Measurements from ENCODE around the gene SLC22A1.
A peak's percentile ranks its signal among the peaks of the same experiment; 100 is the strongest.
"Not testable (repeated sequence)": the region's sequence is repeated elsewhere in the genome, so short reads cannot be mapped to it uniquely, and the experiment has no call there.

SLC22A1 gene

GRCh38 chr6:160163425-160163824 lies 41.8 kb downstream of the SLC22A1 start:
- no peak overlapping the region for H3K9ac ChIP-seq (ENCODE audit: low read depth, low read length)
- H3K27ac ChIP-seq (ENCODE audit: low read depth, low read length): no peak overlapping the region
- H3K4me1 ChIP-seq (ENCODE audit: insufficient read depth, low read length): peaks cover 7% of the 10 kb centered on the region
- no peak overlapping the region for H3K4me3 ChIP-seq (ENCODE audit: low read length)
- WGBS: 85% methylated on average over 8 of the region's 8 CpGs
- H3K27me3 ChIP-seq (ENCODE audit: insufficient read depth, low read length): no peaks in the 10 kb centered on the region
- no peaks in the 10 kb centered on the region for H3K9me3 ChIP-seq (ENCODE audit: insufficient read depth, low read depth, low read length)
- no peaks in the 10 kb centered on the region for H3K36me3 ChIP-seq (ENCODE audit: insufficient read depth, low read length)

GRCh38 chr6:160163912-160164311 lies 42.3 kb downstream of the SLC22A1 start:
- Histone ChIP-seq H3K27me3 (ENCODE audit: insufficient read depth, low read length) (no peaks in the 10 kb centered on the region), H3K4me1 (ENCODE audit: insufficient read depth, low read length) (peaks cover 7% of the 10 kb centered on the region), H3K9me3 (ENCODE audit: insufficient read depth, low read depth, low read length) (no peaks in the 10 kb centered on the region), H3K4me3 (ENCODE audit: low read length) (no peak overlapping the region), H3K27ac (ENCODE audit: low read depth, low read length) (no peak overlapping the region), H3K9ac (ENCODE audit: low read depth, low read length) (no peak overlapping the region), H3K36me3 (ENCODE audit: insufficient read depth, low read length) (no peaks in the 10 kb centered on the region)
- WGBS: over 99% methylated on average over 6 of the region's 7 CpGs

- WGBS: 85% methylated on average over 3 of the region's 3 CpGs
- not testable (repeated sequence) for H3K27ac ChIP-seq (ENCODE audit: low read depth, low read length); H3K4me1 ChIP-seq (ENCODE audit: insufficient read depth, low read length); H3K36me3 ChIP-seq (ENCODE audit: insufficient read depth, low read length); H3K4me3 ChIP-seq (ENCODE audit: low read length); H3K27me3 ChIP-seq (ENCODE audit: insufficient read depth, low read length); H3K9ac ChIP-seq (ENCODE audit: low read depth, low read length); H3K9me3 ChIP-seq (ENCODE audit: insufficient read depth, low read depth, low read length)
These were observed 44.3 kb downstream of the SLC22A1 start for GRCh38 chr6:160165928-160166327.

- Histone ChIP-seq H3K9ac (ENCODE audit: low read depth, low read length) (no peak overlapping the region), H3K4me1 (ENCODE audit: insufficient read depth, low read length) (no peaks in the 10 kb centered on the region), H3K4me3 (ENCODE audit: low read length) (no peak overlapping the region), H3K27me3 (ENCODE audit: insufficient read depth, low read length) (no peaks in the 10 kb centered on the region), H3K36me3 (ENCODE audit: insufficient read depth, low read length) (no peaks in the 10 kb centered on the region), H3K9me3 (ENCODE audit: insufficient read depth, low read depth, low read length) (no peaks in the 10 kb centered on the region), H3K27ac (ENCODE audit: low read depth, low read length) (no peak overlapping the region)
- 92% methylated on average over 7 of the region's 7 CpGs for WGBS
These were observed 46.2 kb downstream of the SLC22A1 start for GRCh38 chr6:160167604-160168399.

GRCh38 chr6:160170018-160170680 lies 48.5 kb downstream of the SLC22A1 start:
- WGBS: 93% methylated on average over 6 of the region's 6 CpGs
- H3K36me3 ChIP-seq (ENCODE audit: insufficient read depth, low read length): no peaks in the 10 kb centered on the region
- no peak overlapping the region for H3K4me3 ChIP-seq (ENCODE audit: low read length)
- H3K9me3 ChIP-seq (ENCODE audit: insufficient read depth, low read depth, low read length): no peaks in the 10 kb centered on the region
- no peak overlapping the region for H3K9ac ChIP-seq (ENCODE audit: low read depth, low read length)
- H3K27me3 ChIP-seq (ENCODE audit: insufficient read depth, low read length): no peaks in the 10 kb centered on the region
- no peak overlapping the region for H3K27ac ChIP-seq (ENCODE audit: low read depth, low read length)
- H3K4me1 ChIP-seq (ENCODE audit: insufficient read depth, low read length): peaks cover 11% of the 10 kb centered on the region; the same call in 1 of the 2 replicates

- WGBS: 94% methylated on average over 5 of the region's 5 CpGs
- H3K27ac ChIP-seq (ENCODE audit: low read depth, low read length): no peak overlapping the region
These were observed 51.1 kb downstream of the SLC22A1 start for GRCh38 chr6:160172704-160173103.

GRCh38 chr6:160173806-160174527 lies 52.4 kb downstream of the SLC22A1 start:
- Histone ChIP-seq H3K27ac (ENCODE audit: low read depth, low read length) (0 out of 2 replicates have a peak overlapping the region, but pooled peaks have one; percentile 13), H3K27me3 (ENCODE audit: insufficient read depth, low read length) (no peaks in the 10 kb centered on the region)
- WGBS: 76% methylated on average over 9 of the region's 9 CpGs

More at GRCh38 chr6:160172704-160173103, 51.1 kb downstream of the SLC22A1 start:
- Histone ChIP-seq H3K4me1 (ENCODE audit: insufficient read depth, low read length) (peaks cover 11% of the 10 kb centered on the region; the same call in 1 of the 2 replicates), H3K27me3 (ENCODE audit: insufficient read depth, low read length) (no peaks in the 10 kb centered on the region), H3K9ac (ENCODE audit: low read depth, low read length) (no peak overlapping the region), H3K4me3 (ENCODE audit: low read length) (no peak overlapping the region), H3K9me3 (ENCODE audit: insufficient read depth, low read depth, low read length) (no peaks in the 10 kb centered on the region), H3K36me3 (ENCODE audit: insufficient read depth, low read length) (no peaks in the 10 kb centered on the region)

GRCh38 chr6:160174681-160175080 lies 53.1 kb downstream of the SLC22A1 start:
- Histone ChIP-seq H3K9ac (ENCODE audit: low read depth, low read length) (no peak overlapping the region), H3K27me3 (ENCODE audit: insufficient read depth, low read length) (no peaks in the 10 kb centered on the region), H3K4me3 (ENCODE audit: low read length) (no peak overlapping the region), H3K27ac (ENCODE audit: low read depth, low read length) (peak overlapping the region; percentile 25; the same call in 1 of the 2 replicates), H3K9me3 (ENCODE audit: insufficient read depth, low read depth, low read length) (no peaks in the 10 kb centered on the region), H3K36me3 (ENCODE audit: insufficient read depth, low read length) (no peaks in the 10 kb centered on the region), H3K4me1 (ENCODE audit: insufficient read depth, low read length) (peaks cover 16% of the 10 kb centered on the region; the same call in 1 of the 2 replicates)
- WGBS: 58% methylated on average over 2 of the region's 2 CpGs

More at GRCh38 chr6:160173806-160174527, 52.4 kb downstream of the SLC22A1 start:
- no peaks in the 10 kb centered on the region for H3K36me3 ChIP-seq (ENCODE audit: insufficient read depth, low read length)
- peaks cover 16% of the 10 kb centered on the region; the same call in 1 of the 2 replicates for H3K4me1 ChIP-seq (ENCODE audit: insufficient read depth, low read length)
- H3K9me3 ChIP-seq (ENCODE audit: insufficient read depth, low read depth, low read length): no peaks in the 10 kb centered on the region
- no peak overlapping the region for H3K4me3 ChIP-seq (ENCODE audit: low read length)
- no peak overlapping the region for H3K9ac ChIP-seq (ENCODE audit: low read depth, low read length)

GRCh38 chr6:160177220-160177619 lies 55.6 kb downstream of the SLC22A1 start:
- no peak overlapping the region for H3K4me3 ChIP-seq (ENCODE audit: low read length)
- no peaks in the 10 kb centered on the region for H3K9me3 ChIP-seq (ENCODE audit: insufficient read depth, low read depth, low read length)
- no peak overlapping the region for H3K9ac ChIP-seq (ENCODE audit: low read depth, low read length)
- no peaks in the 10 kb centered on the region for H3K36me3 ChIP-seq (ENCODE audit: insufficient read depth, low read length)
- WGBS: 48% methylated on average over 2 of the region's 2 CpGs
- peaks cover 16% of the 10 kb centered on the region; the same call in 1 of the 2 replicates for H3K4me1 ChIP-seq (ENCODE audit: insufficient read depth, low read length)
- H3K27ac ChIP-seq (ENCODE audit: low read depth, low read length): no peak overlapping the region
- no peaks in the 10 kb centered on the region for H3K27me3 ChIP-seq (ENCODE audit: insufficient read depth, low read length)

- 86% methylated on average over 4 of the region's 5 CpGs for WGBS
- H3K27ac ChIP-seq (ENCODE audit: low read depth, low read length): no peak overlapping the region
- no peaks in the 10 kb centered on the region for H3K27me3 ChIP-seq (ENCODE audit: insufficient read depth, low read length)
- no peak overlapping the region for H3K9ac ChIP-seq (ENCODE audit: low read depth, low read length)
- H3K4me3 ChIP-seq (ENCODE audit: low read length): no peak overlapping the region
- no peaks in the 10 kb centered on the region for H3K9me3 ChIP-seq (ENCODE audit: insufficient read depth, low read depth, low read length)
- H3K36me3 ChIP-seq (ENCODE audit: insufficient read depth, low read length): no peaks in the 10 kb centered on the region
- peaks cover 16% of the 10 kb centered on the region; the same call in 1 of the 2 replicates for H3K4me1 ChIP-seq (ENCODE audit: insufficient read depth, low read length)
These were observed 56.7 kb downstream of the SLC22A1 start for GRCh38 chr6:160178271-160178670.

- H3K4me3 ChIP-seq (ENCODE audit: low read length): no peak overlapping the region
- WGBS: 86% methylated on average over 1 of the region's 1 CpG
- H3K9ac ChIP-seq (ENCODE audit: low read depth, low read length): no peak overlapping the region
These were observed 59.1 kb downstream of the SLC22A1 start for GRCh38 chr6:160180706-160181105.

More at GRCh38 chr6:160180706-160181105, 59.1 kb downstream of the SLC22A1 start:
- Histone ChIP-seq H3K9me3 (ENCODE audit: insufficient read depth, low read depth, low read length) (no peaks in the 10 kb centered on the region), H3K4me1 (ENCODE audit: insufficient read depth, low read length) (peaks cover 5% of the 10 kb centered on the region; the same call in 1 of the 2 replicates), H3K36me3 (ENCODE audit: insufficient read depth, low read length) (no peaks in the 10 kb centered on the region), H3K27me3 (ENCODE audit: insufficient read depth, low read length) (no peaks in the 10 kb centered on the region), H3K27ac (ENCODE audit: low read depth, low read length) (no peak overlapping the region)

Data from HUES64 (cell line).